HepG2 (cell line): ENCODE measurements around the gene GRIK5. TPM values are rescaled to one million over a fixed set of nuclear protein-coding genes. Genes with fewer than 3 reads are reported as not detected.

Experiments
- ATF7-NPFF ChIP-seq: sonication (generic); formaldehyde crosslinking; IDR thresholded peaks from 2 replicates; pipeline ENCODE4 v1.8.1; 2023; ENCODE audit warnings: mild to moderate bottlenecking, low read depth, missing genetic modification reagents, moderate library complexity
- ATRX ChIP-seq: sonication (generic); formaldehyde crosslinking; IDR thresholded peaks from 2 replicates; pipeline ENCODE4 v1.4.0; 2020; ENCODE audit warnings: missing genetic modification reagents, borderline replicate concordance
- CHCHD3 ChIP-seq: sonication (generic); formaldehyde crosslinking; IDR thresholded peaks from 2 replicates; pipeline ENCODE4 v1.8.0; 2022; ENCODE audit warnings: mild to moderate bottlenecking, missing genetic modification reagents, moderate library complexity
- GFI1 ChIP-seq: sonication (generic); formaldehyde crosslinking; IDR thresholded peaks from 2 replicates; pipeline ENCODE4 v1.5.0; 2020; ENCODE audit warnings: missing genetic modification reagents, mild to moderate bottlenecking, borderline replicate concordance
- MTF1 ChIP-seq: sonication (generic); formaldehyde crosslinking; IDR thresholded peaks from 2 replicates; pipeline ENCODE4 v1.5.0; 2020; ENCODE audit warnings: missing genetic modification reagents
- RBAK ChIP-seq: sonication (generic); formaldehyde crosslinking; IDR thresholded peaks from 2 replicates; pipeline ENCODE4 v1.5.1; 2020; ENCODE audit warnings: mild to moderate bottlenecking, missing genetic modification reagents
- RFX3 ChIP-seq: IDR thresholded peaks from 2 replicates; pipeline ENCODE4 v1.6.1; 2016; ENCODE audit warnings: missing biosample characterization, missing genetic modification reagents
- SATB2 ChIP-seq: sonication (generic); formaldehyde crosslinking; IDR thresholded peaks from 2 replicates; pipeline ENCODE4 v1.5.0; 2020; ENCODE audit warnings: missing genetic modification reagents
- SIN3A ChIP-seq: IDR thresholded peaks from 2 replicates; pipeline ENCODE4 v1.6.1; 2011; ENCODE audit warnings: low read depth, mild to moderate bottlenecking, control low read depth, low read length, borderline replicate concordance
- THAP11 ChIP-seq: IDR thresholded peaks from 2 replicates; pipeline ENCODE4 v1.6.1; 2016; ENCODE audit warnings: missing biosample characterization, missing genetic modification reagents
- ZFP36L2 ChIP-seq: sonication (generic); formaldehyde crosslinking; IDR thresholded peaks from 2 replicates; pipeline ENCODE4 v1.4.0; 2020; ENCODE audit warnings: missing genetic modification reagents
- ZNF572 ChIP-seq: sonication (generic); formaldehyde crosslinking; IDR thresholded peaks from 2 replicates; pipeline ENCODE4 v1.5.1; 2020; ENCODE audit warnings: mild to moderate bottlenecking, missing genetic modification reagents
- ZNF761 ChIP-seq: sonication (generic); formaldehyde crosslinking; conservative IDR thresholded peaks from 2 replicates; pipeline ENCODE4 v1.4.0; 2020; ENCODE audit warnings: mild to moderate bottlenecking, missing genetic modification reagents
- polyA plus RNA-seq, 8 experiments: library from polyadenylated mRNA; depleted of rRNA in 3 of 8; stranded (reverse) in 7 of 8; unstranded in 1 of 8; fragments of >200 nt; fragmentation: Illumina TruSeq in 4 of 8; extraction: Trizol in 4 of 8; gene quantifications; 2 replicates each; pipeline versions ENCODE4 v1.2.1 to v1.2.3, GENCODE V29; 2011 to 2016; ENCODE audit warnings: low read depth in 4 of 8, missing spikeins in 1 of 8, mixed read lengths in 1 of 8; ENCODE audit not compliant: insufficient read depth in 1 of 8
- total RNA-seq, 5 experiments: library from RNA; depleted of rRNA; stranded (reverse); fragments of >200 nt; fragmentation: Illumina TruSeq; extraction: Trizol; gene quantifications; 2 replicates each; pipeline ENCODE4 v1.2.3, GENCODE V29; 2016; ENCODE audit warnings: low read depth in 1 of 5
- TF ChIP-seq, protein P1 (sequence below): IDR thresholded peaks from 2 replicates; pipeline ENCODE4 v1.6.1; 2012; ENCODE audit warnings: low read depth, low read length, improper control_type of control experiment
- TF ChIP-seq, protein P2 (sequence below): sonication (generic); formaldehyde crosslinking; IDR thresholded peaks from 2 replicates; pipeline ENCODE4 v1.4.0; 2020; ENCODE audit warnings: missing genetic modification reagents
- TF ChIP-seq, protein P3 (sequence below): sonication (generic); formaldehyde crosslinking; IDR thresholded peaks from 2 replicates; pipeline ENCODE4 v1.5.1; 2020; ENCODE audit warnings: mild to moderate bottlenecking, missing genetic modification reagents, moderate library complexity
- TF ChIP-seq, protein P4 (sequence below): IDR thresholded peaks from 2 replicates; pipeline ENCODE4 v1.6.1; 2016; ENCODE audit warnings: low read depth
- TF ChIP-seq, protein P5 (sequence below): IDR thresholded peaks from 2 replicates; pipeline ENCODE4 v1.6.1; 2016; ENCODE audit warnings: missing genetic modification reagents, missing compliant biosample characterization

GRIK5 gene
- total and polyA plus RNA-seq, 2 of the 13 experiments (the other 11 are each of a cell fraction or from before 2014, with no cell fraction given): not detected

DNA sequence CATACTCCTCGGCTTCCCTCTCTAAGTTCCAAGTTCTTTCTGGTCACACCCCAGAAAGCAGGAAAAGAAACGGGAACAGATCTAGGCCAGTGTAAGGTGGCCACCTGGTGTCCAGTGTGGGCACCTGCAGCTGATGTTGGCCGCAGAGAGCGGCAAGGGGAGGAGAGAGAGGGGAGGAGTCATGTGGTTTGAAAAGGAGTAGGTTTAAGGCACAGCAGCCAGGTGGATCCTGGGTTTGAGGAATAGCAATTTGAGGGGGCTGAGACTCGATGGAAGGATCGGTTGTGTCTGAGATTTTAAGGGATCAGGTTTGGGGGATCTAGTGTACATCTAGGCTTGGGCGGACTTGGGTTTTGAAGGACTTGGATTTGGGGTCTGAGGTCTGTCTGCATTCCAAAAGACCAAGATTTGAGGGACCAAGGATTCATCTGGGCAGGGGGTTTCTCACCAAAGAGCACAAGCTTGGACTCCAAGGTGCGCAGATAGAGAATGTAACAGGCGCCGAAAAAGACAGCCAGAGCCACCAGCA, 112.1 kb downstream of the GRIK5 start (continued):
- TF ChIP-seq, protein P1, sequence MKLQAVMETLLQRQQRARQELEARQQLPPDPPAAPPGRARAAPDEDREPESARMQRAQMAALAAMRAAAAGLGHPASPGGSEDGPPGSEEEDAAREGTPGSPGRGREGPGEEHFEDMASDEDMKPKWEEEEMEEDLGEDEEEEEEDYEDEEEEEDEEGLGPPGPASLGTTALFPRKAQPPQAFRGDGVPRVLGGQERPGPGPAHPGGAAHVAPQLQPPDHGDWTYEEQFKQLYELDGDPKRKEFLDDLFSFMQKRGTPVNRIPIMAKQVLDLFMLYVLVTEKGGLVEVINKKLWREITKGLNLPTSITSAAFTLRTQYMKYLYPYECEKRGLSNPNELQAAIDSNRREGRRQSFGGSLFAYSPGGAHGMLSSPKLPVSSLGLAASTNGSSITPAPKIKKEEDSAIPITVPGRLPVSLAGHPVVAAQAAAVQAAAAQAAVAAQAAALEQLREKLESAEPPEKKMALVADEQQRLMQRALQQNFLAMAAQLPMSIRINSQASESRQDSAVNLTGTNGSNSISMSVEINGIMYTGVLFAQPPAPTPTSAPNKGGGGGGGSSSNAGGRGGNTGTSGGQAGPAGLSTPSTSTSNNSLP: no peak
- TF ChIP-seq SATB2 (CRISPR knock-in tag) (no peak), SIN3A (no peak), THAP11 (CRISPR knock-in tag) (peak; percentile 84), ZNF761 (CRISPR knock-in tag) (no peak), ATRX (no peak), GFI1 (CRISPR knock-in tag) (no peak), MTF1 (CRISPR knock-in tag) (no peak), ZNF572 (CRISPR knock-in tag) (0 out of 2 replicates have a peak, but pooled peaks have one; percentile 11), CHCHD3 (CRISPR knock-in tag) (no peak), ZFP36L2 (CRISPR knock-in tag) (no peak), RFX3 (no peak), RBAK (CRISPR knock-in tag) (no peak), ATF7-NPFF (CRISPR knock-in tag) (no peak)
- TF ChIP-seq, protein P2, sequence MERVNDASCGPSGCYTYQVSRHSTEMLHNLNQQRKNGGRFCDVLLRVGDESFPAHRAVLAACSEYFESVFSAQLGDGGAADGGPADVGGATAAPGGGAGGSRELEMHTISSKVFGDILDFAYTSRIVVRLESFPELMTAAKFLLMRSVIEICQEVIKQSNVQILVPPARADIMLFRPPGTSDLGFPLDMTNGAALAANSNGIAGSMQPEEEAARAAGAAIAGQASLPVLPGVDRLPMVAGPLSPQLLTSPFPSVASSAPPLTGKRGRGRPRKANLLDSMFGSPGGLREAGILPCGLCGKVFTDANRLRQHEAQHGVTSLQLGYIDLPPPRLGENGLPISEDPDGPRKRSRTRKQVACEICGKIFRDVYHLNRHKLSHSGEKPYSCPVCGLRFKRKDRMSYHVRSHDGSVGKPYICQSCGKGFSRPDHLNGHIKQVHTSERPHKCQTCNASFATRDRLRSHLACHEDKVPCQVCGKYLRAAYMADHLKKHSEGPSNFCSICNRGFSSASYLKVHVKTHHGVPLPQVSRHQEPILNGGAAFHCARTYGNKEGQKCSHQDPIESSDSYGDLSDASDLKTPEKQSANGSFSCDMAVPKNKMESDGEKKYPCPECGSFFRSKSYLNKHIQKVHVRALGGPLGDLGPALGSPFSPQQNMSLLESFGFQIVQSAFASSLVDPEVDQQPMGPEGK: no peak
- TF ChIP-seq, protein P3, sequence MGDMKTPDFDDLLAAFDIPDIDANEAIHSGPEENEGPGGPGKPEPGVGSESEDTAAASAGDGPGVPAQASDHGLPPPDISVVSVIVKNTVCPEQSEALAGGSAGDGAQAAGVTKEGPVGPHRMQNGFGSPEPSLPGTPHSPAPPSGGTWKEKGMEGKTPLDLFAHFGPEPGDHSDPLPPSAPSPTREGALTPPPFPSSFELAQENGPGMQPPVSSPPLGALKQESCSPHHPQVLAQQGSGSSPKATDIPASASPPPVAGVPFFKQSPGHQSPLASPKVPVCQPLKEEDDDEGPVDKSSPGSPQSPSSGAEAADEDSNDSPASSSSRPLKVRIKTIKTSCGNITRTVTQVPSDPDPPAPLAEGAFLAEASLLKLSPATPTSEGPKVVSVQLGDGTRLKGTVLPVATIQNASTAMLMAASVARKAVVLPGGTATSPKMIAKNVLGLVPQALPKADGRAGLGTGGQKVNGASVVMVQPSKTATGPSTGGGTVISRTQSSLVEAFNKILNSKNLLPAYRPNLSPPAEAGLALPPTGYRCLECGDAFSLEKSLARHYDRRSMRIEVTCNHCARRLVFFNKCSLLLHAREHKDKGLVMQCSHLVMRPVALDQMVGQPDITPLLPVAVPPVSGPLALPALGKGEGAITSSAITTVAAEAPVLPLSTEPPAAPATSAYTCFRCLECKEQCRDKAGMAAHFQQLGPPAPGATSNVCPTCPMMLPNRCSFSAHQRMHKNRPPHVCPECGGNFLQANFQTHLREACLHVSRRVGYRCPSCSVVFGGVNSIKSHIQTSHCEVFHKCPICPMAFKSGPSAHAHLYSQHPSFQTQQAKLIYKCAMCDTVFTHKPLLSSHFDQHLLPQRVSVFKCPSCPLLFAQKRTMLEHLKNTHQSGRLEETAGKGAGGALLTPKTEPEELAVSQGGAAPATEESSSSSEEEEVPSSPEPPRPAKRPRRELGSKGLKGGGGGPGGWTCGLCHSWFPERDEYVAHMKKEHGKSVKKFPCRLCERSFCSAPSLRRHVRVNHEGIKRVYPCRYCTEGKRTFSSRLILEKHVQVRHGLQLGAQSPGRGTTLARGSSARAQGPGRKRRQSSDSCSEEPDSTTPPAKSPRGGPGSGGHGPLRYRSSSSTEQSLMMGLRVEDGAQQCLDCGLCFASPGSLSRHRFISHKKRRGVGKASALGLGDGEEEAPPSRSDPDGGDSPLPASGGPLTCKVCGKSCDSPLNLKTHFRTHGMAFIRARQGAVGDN (CRISPR knock-in tag): no peak
- TF ChIP-seq, protein P4, sequence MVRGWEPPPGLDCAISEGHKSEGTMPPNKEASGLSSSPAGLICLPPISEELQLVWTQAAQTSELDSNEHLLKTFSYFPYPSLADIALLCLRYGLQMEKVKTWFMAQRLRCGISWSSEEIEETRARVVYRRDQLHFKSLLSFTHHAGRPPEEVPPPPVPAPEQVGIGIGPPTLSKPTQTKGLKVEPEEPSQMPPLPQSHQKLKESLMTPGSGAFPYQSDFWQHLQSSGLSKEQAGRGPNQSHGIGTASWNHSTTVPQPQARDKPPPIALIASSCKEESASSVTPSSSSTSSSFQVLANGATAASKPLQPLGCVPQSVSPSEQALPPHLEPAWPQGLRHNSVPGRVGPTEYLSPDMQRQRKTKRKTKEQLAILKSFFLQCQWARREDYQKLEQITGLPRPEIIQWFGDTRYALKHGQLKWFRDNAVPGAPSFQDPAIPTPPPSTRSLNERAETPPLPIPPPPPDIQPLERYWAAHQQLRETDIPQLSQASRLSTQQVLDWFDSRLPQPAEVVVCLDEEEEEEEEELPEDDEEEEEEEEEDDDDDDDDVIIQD: no peak
- TF ChIP-seq, protein P5, sequence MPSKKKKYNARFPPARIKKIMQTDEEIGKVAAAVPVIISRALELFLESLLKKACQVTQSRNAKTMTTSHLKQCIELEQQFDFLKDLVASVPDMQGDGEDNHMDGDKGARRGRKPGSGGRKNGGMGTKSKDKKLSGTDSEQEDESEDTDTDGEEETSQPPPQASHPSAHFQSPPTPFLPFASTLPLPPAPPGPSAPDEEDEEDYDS (CRISPR knock-in tag): 0 out of 2 replicates have a peak, but pooled peaks have one; percentile 16
